K562 (cell line): ENCODE results near the gene BTBD18. TPM values are rescaled to one million over a fixed set of nuclear protein-coding genes. Genes with fewer than 3 reads are reported as not detected.

Experiments
- CHD1 ChIP-seq: fragments of 200-600 bp; sonication (generic); IDR thresholded peaks from one replicate; pipeline ENCODE4 v1.6.1; 2012; ENCODE audit warnings: mild to moderate bottlenecking, moderate library complexity, low read length, inconsistent platforms
- CREB3L1 ChIP-seq: fragments of 450-650 bp; IDR thresholded peaks from 2 replicates; pipeline ENCODE4 v1.6.1; 2014; ENCODE audit warnings: low read depth, mild to moderate bottlenecking, moderate library complexity, borderline replicate concordance
- DMBX1 ChIP-seq: fragments of 250-450 bp; sonication (Bioruptor Pico); IDR thresholded peaks from 2 replicates; pipeline ENCODE4 v1.8.0; 2022; ENCODE audit warnings: inconsistent platforms, mild to moderate bottlenecking, moderate library complexity, borderline replicate concordance
- DPF2 ChIP-seq: fragments of 450-650 bp; IDR thresholded peaks from 2 replicates; pipeline ENCODE4 v1.6.1; 2016
- HDAC8 ChIP-seq: fragments of 450-650 bp; IDR thresholded peaks from 2 replicates; pipeline ENCODE4 v1.6.1; 2016; ENCODE audit warnings: mild to moderate bottlenecking, missing genetic modification characterization, moderate library complexity, missing compliant biosample characterization
- HEY1 ChIP-seq: fragments of 250-450 bp; sonication (Bioruptor Pico); IDR thresholded peaks from 2 replicates; pipeline ENCODE4 v1.5.0; 2020; ENCODE audit warnings: mild to moderate bottlenecking, moderate library complexity, borderline replicate concordance
- JUN ChIP-seq, 2 experiments: sonication (generic) in 1 of 2; formaldehyde crosslinking in 1 of 2; IDR thresholded peaks; 2 replicates each; pipeline versions ENCODE4 v1.6.1 to v1.8.0; 2012 to 2022; ENCODE audit warnings: borderline replicate concordance in 2 of 2, mild to moderate bottlenecking in 2 of 2, improper control_type of control experiment in 1 of 2, low read depth in 1 of 2, low read length in 1 of 2, missing genetic modification reagents in 1 of 2
- JUND ChIP-seq, 2 experiments: IDR thresholded peaks; 2 replicates in 1 of 2; 3 replicates in 1 of 2; pipeline ENCODE4 v1.6.1; 2011; ENCODE audit warnings: borderline replicate concordance in 2 of 2, low read depth in 2 of 2, low read length in 2 of 2, improper control_type of control experiment in 1 of 2, missing biosample characterization in 1 of 2, missing genetic modification characterization in 1 of 2, missing genetic modification reagents in 1 of 2
- KAT7 ChIP-seq: sonication (generic); formaldehyde crosslinking; IDR thresholded peaks from 2 replicates; pipeline ENCODE4 v1.8.0; 2022; ENCODE audit warnings: missing genetic modification reagents, mild to moderate bottlenecking, borderline replicate concordance
- KLF10 ChIP-seq: fragments of 250-450 bp; sonication (Bioruptor Pico); IDR thresholded peaks from 2 replicates; pipeline ENCODE4 v1.6.1; 2021; ENCODE audit warnings: matching md5 sums
- LCOR ChIP-seq: sonication (generic); formaldehyde crosslinking; IDR thresholded peaks from 2 replicates; pipeline ENCODE4 v1.8.0; 2022; ENCODE audit warnings: mild to moderate bottlenecking, missing genetic modification reagents
- NFYB ChIP-seq: IDR thresholded peaks from 2 replicates; pipeline ENCODE4 v1.6.1; 2011; ENCODE audit warnings: mild to moderate bottlenecking, moderate library complexity; ENCODE audit not compliant: insufficient read length; ENCODE audit errors: extremely low read depth
- PHB ChIP-seq: fragments of 250-450 bp; sonication (Bioruptor Pico); IDR thresholded peaks from 2 replicates; pipeline ENCODE4 v1.5.0; 2021
- PTTG1 ChIP-seq: fragments of 450-650 bp; IDR thresholded peaks from 2 replicates; pipeline ENCODE4 v1.6.1; 2016; ENCODE audit warnings: low read depth, mild to moderate bottlenecking, missing genetic modification characterization, missing compliant biosample characterization
- SETDB1 ChIP-seq: IDR thresholded peaks from one replicate; pipeline ENCODE4 v1.6.1; 2012; ENCODE audit warnings: low read length, control low read depth, inconsistent platforms
- SIX5 ChIP-seq, 2 experiments: IDR thresholded peaks; 2 replicates each; pipeline ENCODE4 v1.6.1; 2011; ENCODE audit warnings: low read length in 2 of 2, borderline replicate concordance in 1 of 2, low read depth in 1 of 2, mild to moderate bottlenecking in 1 of 2, moderate library complexity in 1 of 2; ENCODE audit not compliant: insufficient read depth in 1 of 2
- SRF ChIP-seq, 2 experiments: fragments of 250-450, 450-650 bp in 1 of 2; sonication (Bioruptor Pico) in 1 of 2; sonication (generic) in 1 of 2; formaldehyde crosslinking; IDR thresholded peaks; 2 replicates each; pipeline versions ENCODE4 v1.5.0 to v1.5.1; 2020 to 2022; ENCODE audit warnings: mild to moderate bottlenecking in 1 of 2, missing genetic modification reagents in 1 of 2
- ZNF57 ChIP-seq: fragments of 450-650 bp; formaldehyde crosslinking; IDR thresholded peaks from 2 replicates; pipeline ENCODE4 v1.4.0; 2020; ENCODE audit warnings: mild to moderate bottlenecking, moderate library complexity
- ZNF764 ChIP-seq: fragments of 250-450 bp; sonication (Bioruptor Pico); IDR thresholded peaks from 2 replicates; pipeline ENCODE4 v1.4.0; 2020; ENCODE audit warnings: low read depth, mild to moderate bottlenecking, moderate library complexity
- polyA plus RNA-seq, 8 experiments: library from polyadenylated mRNA; depleted of rRNA in 4 of 8; stranded (reverse) in 5 of 8; unstranded in 3 of 8; fragments of >200 nt; fragmentation: Nextera tagmentation in 2 of 8; fragmentation: Illumina TruSeq in 1 of 8; extraction: Ambion mirVana in 2 of 8; extraction: Trizol in 1 of 8; gene quantifications; 2 replicates each; pipeline versions ENCODE4 v1.2.1 to v1.2.3, GENCODE V29; 2011 to 2014; ENCODE audit warnings: inconsistent platforms in 1 of 8, missing spikeins in 1 of 8
- total RNA-seq, 7 experiments: library from RNA; depleted of rRNA in 6 of 7; stranded (reverse); fragments of >200 nt in 6 of 7; fragmentation: Illumina TruSeq in 2 of 7; extraction: Trizol in 2 of 7; gene quantifications; 2 replicates each; pipeline versions ENCODE4 v1.2.1 to v1.2.3, GENCODE V29; 2011 to 2021; ENCODE audit warnings: low replicate concordance in 1 of 7
- TF ChIP-seq, protein P1 (sequence below): sonication (generic); formaldehyde crosslinking; IDR thresholded peaks from 2 replicates; pipeline ENCODE4 v1.9.0; 2022; ENCODE audit warnings: mild to moderate bottlenecking, missing genetic modification reagents
- TF ChIP-seq, protein P2 (sequence below): fragments of 250-450 bp; sonication (Bioruptor Pico); IDR thresholded peaks from 2 replicates; pipeline ENCODE4 v1.4.0; 2020; ENCODE audit warnings: mild to moderate bottlenecking, moderate library complexity
- TF ChIP-seq, protein P3 (sequence below): sonication (generic); formaldehyde crosslinking; IDR thresholded peaks from 2 replicates; pipeline ENCODE4 v1.8.0; 2022; ENCODE audit warnings: missing genetic modification reagents, mild to moderate bottlenecking, moderate library complexity, borderline replicate concordance

Gene BTBD18
- total and polyA plus RNA-seq, 9 of the 15 experiments (the other 6 are each of a cell fraction or from before 2014, with no cell fraction given), result 0.06 TPM; not detected in 8

DNA sequence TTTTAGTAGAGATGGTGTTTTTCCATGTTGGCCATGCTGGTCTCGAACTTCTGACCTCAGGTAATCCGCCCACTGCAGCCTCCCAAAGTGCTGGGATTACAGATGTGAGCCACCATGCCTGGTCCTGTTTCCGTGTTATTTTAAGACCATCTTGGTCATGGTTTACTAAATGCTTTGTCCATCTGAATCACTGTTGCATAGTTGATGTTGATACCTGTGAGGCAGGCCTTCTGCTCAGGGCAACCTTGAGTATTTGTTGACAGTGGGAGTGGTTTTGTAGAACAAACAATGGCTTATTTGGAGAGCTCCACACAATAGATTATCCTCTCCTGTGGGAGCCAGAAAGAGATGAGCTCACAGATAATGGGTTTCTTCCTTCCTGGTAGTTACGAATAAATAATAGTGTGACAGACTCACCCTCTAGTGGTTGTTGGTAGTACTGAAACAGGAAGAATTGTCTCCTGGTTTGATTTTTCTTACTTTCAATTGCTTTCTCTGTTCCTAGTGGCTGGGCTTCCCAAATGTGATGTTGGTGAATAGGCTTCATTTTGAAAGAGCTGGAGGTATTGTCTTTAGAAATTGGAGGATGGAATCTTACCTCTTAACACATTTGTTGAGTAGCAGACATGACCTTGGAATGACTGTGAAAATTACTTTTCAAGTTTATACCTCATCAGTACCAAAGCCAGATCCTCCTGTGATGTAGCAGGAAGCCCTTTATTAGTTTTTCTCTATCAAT is 49.0 kb upstream of the BTBD18 start (continued):
- TF ChIP-seq ZNF764 (CRISPR knock-in tag), result no peak
- no peak for TF ChIP-seq JUN (IDR thresholded peaks at IDR 0.05; ENCODE audit: borderline replicate concordance, low read depth, low read length)
- no peak for TF ChIP-seq JUN (CRISPR knock-in tag; IDR thresholded peaks at IDR 0.05; ENCODE audit: borderline replicate concordance)
- no peak for TF ChIP-seq DMBX1 (CRISPR knock-in tag)
- TF ChIP-seq SIX5 (IDR thresholded peaks at IDR 0.05; ENCODE audit: borderline replicate concordance in 1 of 2, insufficient read depth in 1 of 2, low read depth in 1 of 2, low read length in 2 of 2), result no peak
- TF ChIP-seq KAT7, result no peak
- no peak; a peak in 1 of 4 replicates for TF ChIP-seq SRF (CRISPR knock-in tag; IDR thresholded peaks at IDR 0.05)
- TF ChIP-seq JUND (IDR thresholded peaks at IDR 0.05; ENCODE audit: borderline replicate concordance, low read depth, low read length), result no peak
- no peak; the same call in 2 of the 3 replicates for TF ChIP-seq JUND (tag; IDR thresholded peaks at IDR 0.05; ENCODE audit: borderline replicate concordance, low read depth, low read length)
- no peak for TF ChIP-seq HEY1
- no peak for TF ChIP-seq SETDB1
- no peak for TF ChIP-seq PHB (CRISPR knock-in tag)
- TF ChIP-seq, protein P1, sequence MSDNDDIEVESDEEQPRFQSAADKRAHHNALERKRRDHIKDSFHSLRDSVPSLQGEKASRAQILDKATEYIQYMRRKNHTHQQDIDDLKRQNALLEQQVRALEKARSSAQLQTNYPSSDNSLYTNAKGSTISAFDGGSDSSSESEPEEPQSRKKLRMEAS, result no peak
- TF ChIP-seq HDAC8 (tag), result no peak
- no peak for TF ChIP-seq CHD1
- TF ChIP-seq KLF10 (CRISPR knock-in tag), result no peak
- no peak for TF ChIP-seq LCOR (CRISPR knock-in tag)
- TF ChIP-seq, protein P2, sequence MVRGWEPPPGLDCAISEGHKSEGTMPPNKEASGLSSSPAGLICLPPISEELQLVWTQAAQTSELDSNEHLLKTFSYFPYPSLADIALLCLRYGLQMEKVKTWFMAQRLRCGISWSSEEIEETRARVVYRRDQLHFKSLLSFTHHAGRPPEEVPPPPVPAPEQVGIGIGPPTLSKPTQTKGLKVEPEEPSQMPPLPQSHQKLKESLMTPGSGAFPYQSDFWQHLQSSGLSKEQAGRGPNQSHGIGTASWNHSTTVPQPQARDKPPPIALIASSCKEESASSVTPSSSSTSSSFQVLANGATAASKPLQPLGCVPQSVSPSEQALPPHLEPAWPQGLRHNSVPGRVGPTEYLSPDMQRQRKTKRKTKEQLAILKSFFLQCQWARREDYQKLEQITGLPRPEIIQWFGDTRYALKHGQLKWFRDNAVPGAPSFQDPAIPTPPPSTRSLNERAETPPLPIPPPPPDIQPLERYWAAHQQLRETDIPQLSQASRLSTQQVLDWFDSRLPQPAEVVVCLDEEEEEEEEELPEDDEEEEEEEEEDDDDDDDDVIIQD (CRISPR knock-in tag), result no peak
- TF ChIP-seq CREB3L1, result no peak
- no peak for TF ChIP-seq NFYB
- TF ChIP-seq, protein P3, sequence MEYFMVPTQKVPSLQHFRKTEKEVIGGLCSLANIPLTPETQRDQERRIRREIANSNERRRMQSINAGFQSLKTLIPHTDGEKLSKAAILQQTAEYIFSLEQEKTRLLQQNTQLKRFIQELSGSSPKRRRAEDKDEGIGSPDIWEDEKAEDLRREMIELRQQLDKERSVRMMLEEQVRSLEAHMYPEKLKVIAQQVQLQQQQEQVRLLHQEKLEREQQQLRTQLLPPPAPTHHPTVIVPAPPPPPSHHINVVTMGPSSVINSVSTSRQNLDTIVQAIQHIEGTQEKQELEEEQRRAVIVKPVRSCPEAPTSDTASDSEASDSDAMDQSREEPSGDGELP (CRISPR knock-in tag), result no peak
- TF ChIP-seq ZNF57 (CRISPR knock-in tag), result no peak
- TF ChIP-seq DPF2, result 0 out of 2 replicates have a peak, but pooled peaks have one; percentile 30
- TF ChIP-seq PTTG1, result no peak
